HG03558 (cell line): ENCODE measurements around the gene IL20.

ENCODE experiments used
- ATAC-seq: cut with Tn5 transposase; IDR thresholded peaks from one replicate; pipeline ENCODE4 v1.9.1; 2021; ENCODE audit warnings: moderate number of reproducible peaks; ENCODE audit not compliant: unreplicated experiment; ENCODE audit errors: extremely low read depth

Gene IL20

GRCh38 chr1:206872139-206872538 is 6.7 kb downstream of the IL20 start:
- no peak for ATAC-seq

GRCh38 chr1:206873603-206874188 is 8.3 kb downstream of the IL20 start:
- no peak for ATAC-seq

GRCh38 chr1:206875752-206876377 is 10.4 kb downstream of the IL20 start:
- no peak for ATAC-seq

- ATAC-seq = no peak
Observed at GRCh38 chr1:206878456-206878855, 13.0 kb downstream of the IL20 start.

- no peak for ATAC-seq
Observed at GRCh38 chr1:206880314-206880713, 14.9 kb downstream of the IL20 start.

DNA sequence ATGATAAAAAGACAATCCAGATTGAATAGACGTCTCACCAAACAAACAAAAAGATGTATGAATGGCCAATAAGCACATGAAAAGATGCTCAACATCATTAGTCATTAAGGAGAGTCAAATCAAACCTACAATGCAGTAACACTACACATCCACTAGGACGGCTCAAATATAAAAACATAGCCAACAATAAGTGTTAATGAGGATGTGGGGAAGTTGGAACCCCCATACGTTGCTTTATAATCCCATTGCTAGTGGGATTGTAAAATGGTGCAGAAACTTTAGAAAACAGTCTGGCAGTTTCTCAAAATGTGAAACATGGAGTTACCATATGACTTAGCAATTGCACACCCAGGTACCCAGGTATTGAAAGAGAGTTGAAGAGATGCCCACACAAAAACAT is 17.1 kb downstream of the IL20 start:
- no peak for ATAC-seq

DNA sequence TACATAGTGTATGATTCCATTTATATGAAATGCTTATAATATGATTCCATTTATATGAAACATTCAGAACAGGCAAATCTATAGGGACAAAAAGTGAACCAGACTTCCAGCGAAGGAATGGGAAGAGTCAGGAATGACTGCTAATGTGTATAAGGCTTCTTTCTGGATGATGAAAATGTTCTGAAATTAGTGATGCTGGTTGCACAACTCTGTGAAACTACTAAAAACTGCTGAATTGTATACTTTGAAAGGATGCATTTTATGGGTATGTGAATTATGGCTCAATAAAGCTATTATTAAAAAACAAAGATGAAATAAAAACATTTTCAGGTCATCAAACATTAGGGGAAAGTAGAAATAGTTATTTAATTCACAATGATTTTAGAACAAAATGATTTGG is 17.7 kb downstream of the IL20 start:
- no peak for ATAC-seq

DNA sequence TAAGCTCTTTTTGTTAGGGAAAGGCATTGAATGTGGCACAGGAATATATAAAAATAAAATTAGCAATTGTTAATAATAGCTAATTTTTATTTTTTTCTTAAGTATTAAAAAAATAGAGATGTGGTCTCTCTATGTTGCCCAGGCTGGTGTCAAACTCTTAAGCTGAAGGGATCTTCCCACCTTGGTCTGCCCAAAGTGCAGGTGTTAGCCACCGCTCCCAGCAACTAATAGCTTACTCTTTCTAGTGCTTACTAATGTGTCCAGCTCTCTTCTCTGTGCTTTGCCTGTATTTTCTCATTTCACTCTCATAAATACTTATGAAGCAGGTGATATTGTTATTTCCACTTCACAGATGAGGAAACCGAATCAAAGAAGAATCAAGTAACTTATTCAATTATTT is 18.5 kb downstream of the IL20 start:
- no peak for ATAC-seq

- no peak for ATAC-seq
Observed at GRCh38 chr1:206885341-206886060, 20.1 kb downstream of the IL20 start.

DNA sequence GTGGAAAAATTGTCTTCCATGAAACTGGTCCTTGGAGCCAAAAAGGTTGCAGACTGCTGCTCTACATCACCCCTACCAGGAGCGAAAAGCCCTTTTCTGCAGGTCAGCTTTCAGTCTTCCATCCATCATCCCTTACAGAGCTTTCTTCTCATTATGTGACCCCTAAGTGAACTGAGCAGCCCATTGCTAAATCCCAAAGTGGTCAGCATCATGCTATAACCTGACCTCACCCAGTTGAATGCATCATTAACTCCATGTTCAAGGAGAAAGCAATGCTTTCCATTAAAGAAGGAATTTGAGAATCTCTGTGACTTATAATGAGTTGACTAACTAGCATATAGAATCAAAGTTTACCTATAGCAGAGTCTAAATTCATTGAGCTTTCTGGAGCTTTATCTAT is 21.4 kb downstream of the IL20 start:
- no peak for ATAC-seq

GRCh38 chr1:206887701-206888100 is 22.3 kb downstream of the IL20 start:
- no peak for ATAC-seq

DNA sequence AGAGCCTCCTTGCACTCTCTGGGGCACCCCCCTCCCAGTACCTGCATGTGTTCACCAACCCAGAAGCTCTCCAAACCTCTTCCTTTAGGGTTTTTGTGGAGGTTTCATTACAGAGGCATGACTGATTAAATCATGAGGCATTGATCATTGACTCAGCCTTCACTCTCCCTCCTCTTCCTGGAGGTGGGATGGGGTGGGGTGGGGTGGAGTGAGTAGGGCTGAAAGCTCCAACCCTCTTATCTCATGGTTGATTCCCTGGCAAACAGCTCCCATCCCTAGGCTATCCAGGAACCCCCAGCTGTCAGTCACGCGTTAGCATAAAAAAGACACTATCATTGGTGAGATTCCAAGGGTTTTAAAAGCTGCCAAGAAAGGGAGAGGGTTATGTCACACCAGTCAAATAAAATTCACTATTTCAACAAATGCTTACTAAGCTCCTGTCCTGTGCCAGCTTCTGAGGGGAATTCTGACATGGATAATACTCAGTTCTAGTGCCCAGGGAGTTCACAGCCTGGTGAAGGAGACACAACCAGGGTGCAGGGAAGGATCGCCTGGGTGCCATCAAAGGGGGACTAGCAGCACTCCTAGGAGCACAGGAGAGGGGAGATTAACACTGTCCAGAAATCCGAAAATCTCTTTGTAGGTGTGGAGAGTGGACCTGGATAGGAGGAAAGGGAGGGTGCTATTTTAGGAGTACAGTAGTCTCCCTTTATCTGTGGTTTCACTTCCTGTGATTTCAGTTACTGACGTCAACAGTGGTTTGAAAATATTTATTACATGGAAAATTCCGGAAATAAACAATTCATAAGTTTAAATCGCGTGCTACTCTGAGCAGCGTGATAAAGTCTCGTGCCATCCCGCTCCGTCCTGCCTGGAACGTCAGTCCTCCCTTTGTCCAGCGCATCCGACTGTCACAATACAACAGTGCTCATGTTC is 25.0 kb downstream of the IL20 start:
- ATAC-seq = no peak

DNA sequence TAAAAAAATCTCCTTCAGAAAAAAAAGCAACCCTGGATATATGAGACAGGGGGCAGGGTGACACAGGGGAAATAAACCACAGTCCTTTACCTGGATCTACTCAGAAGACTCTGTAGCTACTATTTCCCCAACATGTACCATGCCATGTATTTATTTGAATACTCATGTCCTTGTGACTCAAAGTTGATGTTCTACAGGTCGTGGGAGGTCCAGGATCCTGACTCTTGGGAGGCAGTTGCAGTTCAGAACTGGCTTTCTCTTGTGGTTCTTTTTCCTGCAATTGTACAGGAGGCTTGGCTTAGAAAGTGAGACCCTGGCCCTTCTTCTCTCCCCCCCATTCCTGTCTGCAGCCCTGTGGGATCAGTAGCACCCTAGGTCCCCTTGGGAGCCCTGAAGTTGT is 26.0 kb downstream of the IL20 start:
- ATAC-seq = no peak

DNA sequence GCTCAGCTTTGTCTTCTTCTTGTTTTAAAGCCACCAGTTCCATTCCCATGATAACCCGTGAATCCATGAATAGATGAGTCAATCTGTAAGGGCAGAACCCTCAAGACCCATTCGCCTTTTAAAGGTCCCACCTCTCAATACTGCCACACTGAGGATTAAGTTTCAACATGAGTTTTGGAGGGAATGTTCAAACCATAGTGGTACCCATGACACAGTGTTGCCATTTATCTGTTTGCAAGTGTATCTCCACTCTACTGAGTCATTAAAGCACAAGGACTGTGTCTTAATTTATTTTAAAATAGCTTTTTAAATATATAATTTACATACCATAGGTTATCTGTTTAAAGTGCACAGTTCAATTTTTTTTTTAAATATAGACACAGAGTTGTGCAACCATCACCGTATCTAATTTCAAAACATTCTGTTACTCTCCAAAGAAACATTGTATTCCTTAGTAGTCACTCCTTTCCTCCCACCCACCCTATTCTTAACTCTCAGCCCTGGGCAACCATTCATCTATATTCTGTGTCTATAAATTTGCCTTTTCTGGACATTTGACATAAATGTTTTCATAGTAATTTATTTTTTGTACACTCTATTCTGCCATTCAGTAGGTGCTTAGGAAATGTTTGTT is 27.0 kb downstream of the IL20 start:
- no peak for ATAC-seq

GRCh38 chr1:206893380-206893779 is 28.0 kb downstream of the IL20 start:
- ATAC-seq = no peak

GRCh38 chr1:206895325-206895724 is 29.9 kb downstream of the IL20 start:
- ATAC-seq = no peak

- no peak for ATAC-seq
Observed at GRCh38 chr1:206895837-206896242, 30.4 kb downstream of the IL20 start.

GRCh38 chr1:206896261-206896660 is 30.8 kb downstream of the IL20 start:
- ATAC-seq = no peak

DNA sequence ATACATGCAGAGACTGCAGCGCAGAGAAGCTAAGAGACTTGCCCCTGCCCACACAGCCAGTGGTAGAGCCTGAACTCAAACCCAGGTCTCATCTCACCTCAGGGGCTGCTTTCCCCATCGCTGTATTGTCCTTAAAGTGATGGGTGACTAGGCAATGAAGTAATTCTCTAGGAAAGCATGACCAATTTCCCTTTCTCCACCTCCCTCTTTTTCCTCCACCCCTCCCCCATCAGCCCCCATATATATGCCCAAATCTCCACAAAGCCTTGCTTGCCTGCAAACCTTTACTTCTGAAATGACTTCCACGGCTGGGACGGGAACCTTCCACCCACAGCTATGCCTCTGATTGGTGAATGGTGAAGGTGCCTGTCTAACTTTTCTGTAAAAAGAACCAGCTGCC is 31.8 kb downstream of the IL20 start, which contains the start of gene IL24:
Gene IL24, plus strand, starts transcription at position 269 of the 400 bp plus-strand sequence. CDS start 390 bp downstream, outside the sequence.
- no peak for ATAC-seq
